GM06990 (cell line): Measurements from ENCODE around the gene CASS4.

Source experiments
- DNase-seq: peaks from one replicate; pipeline ENCODE4 v3.0.0-alpha.2; 2011; ENCODE audit not compliant: insufficient read length; ENCODE audit errors: extremely low read depth
- H3K27me3 ChIP-seq: replicated peaks from 2 replicates; pipeline ENCODE4 v1.6.0; 2011; ENCODE audit warnings: low read length; ENCODE audit not compliant: control insufficient read depth, insufficient read depth
- H3K36me3 ChIP-seq: 2 replicates; pipeline ENCODE4 v1.5.1; 2011; ENCODE audit warnings: low read length; ENCODE audit not compliant: control insufficient read depth, insufficient read depth
- H3K4me3 ChIP-seq: replicated peaks from 2 replicates; pipeline ENCODE4 v1.5.1; 2011; ENCODE audit warnings: low read depth, mild to moderate bottlenecking, control low read depth, low read length
- CTCF ChIP-seq: IDR thresholded peaks from 2 replicates; pipeline ENCODE4 v1.5.1; 2011; ENCODE audit warnings: low read length, control low read depth, mild to moderate bottlenecking, inconsistent platforms; ENCODE audit not compliant: insufficient read depth, poor library complexity, severe bottlenecking

The CASS4 gene

GRCh38 chr20:56426926-56427325, 14.9 kb downstream of the CASS4 start:
- no peaks in the 10 kb centered on the region for H3K36me3 ChIP-seq
- H3K27me3 ChIP-seq, result no peaks in the 10 kb centered on the region
- no peak for TF ChIP-seq CTCF
- no peak overlapping the region for H3K4me3 ChIP-seq
- no peak for DNase-seq

GRCh38 chr20:56427797-56428196, 15.7 kb downstream of the CASS4 start:
- Histone ChIP-seq H3K27me3 (no peaks in the 10 kb centered on the region), H3K36me3 (no peaks in the 10 kb centered on the region), H3K4me3 (no peak overlapping the region)
- no peak for TF ChIP-seq CTCF
- no peak for DNase-seq

GRCh38 chr20:56428410-56428809, 16.4 kb downstream of the CASS4 start:
- no peak for DNase-seq
- no peak overlapping the region for H3K4me3 ChIP-seq
- H3K27me3 ChIP-seq, result no peaks in the 10 kb centered on the region
- H3K36me3 ChIP-seq, result no peaks in the 10 kb centered on the region
- TF ChIP-seq CTCF, result no peak

GRCh38 chr20:56428881-56429280, 16.8 kb downstream of the CASS4 start:
- no peak for TF ChIP-seq CTCF
- Histone ChIP-seq H3K4me3 (no peak overlapping the region), H3K36me3 (no peaks in the 10 kb centered on the region), H3K27me3 (no peaks in the 10 kb centered on the region)
- DNase-seq, result no peak

GRCh38 chr20:56429502-56429901, 17.4 kb downstream of the CASS4 start:
- Histone ChIP-seq H3K4me3 (no peak overlapping the region), H3K27me3 (no peaks in the 10 kb centered on the region)
- DNase-seq, result no peak

More at GRCh38 chr20:56429502-56429901, 17.4 kb downstream of the CASS4 start:
- no peak for TF ChIP-seq CTCF
- H3K36me3 ChIP-seq, result no peaks in the 10 kb centered on the region
